ENCODE measurements around the gene MINDY2.

MINDY2 gene

DNA sequence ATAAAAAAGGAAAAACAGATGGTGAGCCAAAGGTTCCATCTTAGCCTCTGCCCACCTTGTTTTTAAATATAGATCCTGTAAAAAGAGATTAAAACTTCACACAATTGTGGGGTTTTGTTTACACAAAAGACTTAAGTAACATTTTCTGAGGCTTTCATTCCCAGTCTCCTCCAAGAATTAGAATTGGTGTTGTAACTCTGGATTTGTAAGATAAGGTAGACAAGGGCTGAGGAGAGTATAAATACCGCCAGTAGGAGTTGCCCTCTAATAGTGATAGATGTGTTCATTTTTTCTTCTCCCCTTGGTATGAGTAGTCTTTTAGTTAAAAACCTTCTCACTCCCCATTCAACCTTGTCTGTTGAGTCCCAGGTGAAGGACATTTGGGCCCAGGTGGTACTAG is 8.5 kb downstream of the MINDY2 start:
- no peak for TF ChIP-seq POLR2AphosphoS5 (IDR thresholded peaks at IDR 0.05; ENCODE audit: low read depth, low read length)
- no peak for TF ChIP-seq FOXP2 (optimal IDR thresholded peaks at IDR 0.05; ENCODE audit: borderline replicate concordance, extremely low read depth, extremely low read length, insufficient read depth)
- no peak for TF ChIP-seq SIN3A (IDR thresholded peaks at IDR 0.05; ENCODE audit: borderline replicate concordance, insufficient read depth, low read length)
- TF ChIP-seq, protein P1, sequence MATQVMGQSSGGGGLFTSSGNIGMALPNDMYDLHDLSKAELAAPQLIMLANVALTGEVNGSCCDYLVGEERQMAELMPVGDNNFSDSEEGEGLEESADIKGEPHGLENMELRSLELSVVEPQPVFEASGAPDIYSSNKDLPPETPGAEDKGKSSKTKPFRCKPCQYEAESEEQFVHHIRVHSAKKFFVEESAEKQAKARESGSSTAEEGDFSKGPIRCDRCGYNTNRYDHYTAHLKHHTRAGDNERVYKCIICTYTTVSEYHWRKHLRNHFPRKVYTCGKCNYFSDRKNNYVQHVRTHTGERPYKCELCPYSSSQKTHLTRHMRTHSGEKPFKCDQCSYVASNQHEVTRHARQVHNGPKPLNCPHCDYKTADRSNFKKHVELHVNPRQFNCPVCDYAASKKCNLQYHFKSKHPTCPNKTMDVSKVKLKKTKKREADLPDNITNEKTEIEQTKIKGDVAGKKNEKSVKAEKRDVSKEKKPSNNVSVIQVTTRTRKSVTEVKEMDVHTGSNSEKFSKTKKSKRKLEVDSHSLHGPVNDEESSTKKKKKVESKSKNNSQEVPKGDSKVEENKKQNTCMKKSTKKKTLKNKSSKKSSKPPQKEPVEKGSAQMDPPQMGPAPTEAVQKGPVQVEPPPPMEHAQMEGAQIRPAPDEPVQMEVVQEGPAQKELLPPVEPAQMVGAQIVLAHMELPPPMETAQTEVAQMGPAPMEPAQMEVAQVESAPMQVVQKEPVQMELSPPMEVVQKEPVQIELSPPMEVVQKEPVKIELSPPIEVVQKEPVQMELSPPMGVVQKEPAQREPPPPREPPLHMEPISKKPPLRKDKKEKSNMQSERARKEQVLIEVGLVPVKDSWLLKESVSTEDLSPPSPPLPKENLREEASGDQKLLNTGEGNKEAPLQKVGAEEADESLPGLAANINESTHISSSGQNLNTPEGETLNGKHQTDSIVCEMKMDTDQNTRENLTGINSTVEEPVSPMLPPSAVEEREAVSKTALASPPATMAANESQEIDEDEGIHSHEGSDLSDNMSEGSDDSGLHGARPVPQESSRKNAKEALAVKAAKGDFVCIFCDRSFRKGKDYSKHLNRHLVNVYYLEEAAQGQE (IDR thresholded peaks at IDR 0.05; ENCODE audit: insufficient read depth in 1 of 2, low read depth in 2 of 2, low read length in 2 of 2): no peak
- TF ChIP-seq TAF1 (IDR thresholded peaks at IDR 0.05; ENCODE audit: borderline replicate concordance, insufficient read depth, low read length): no peak

DNA sequence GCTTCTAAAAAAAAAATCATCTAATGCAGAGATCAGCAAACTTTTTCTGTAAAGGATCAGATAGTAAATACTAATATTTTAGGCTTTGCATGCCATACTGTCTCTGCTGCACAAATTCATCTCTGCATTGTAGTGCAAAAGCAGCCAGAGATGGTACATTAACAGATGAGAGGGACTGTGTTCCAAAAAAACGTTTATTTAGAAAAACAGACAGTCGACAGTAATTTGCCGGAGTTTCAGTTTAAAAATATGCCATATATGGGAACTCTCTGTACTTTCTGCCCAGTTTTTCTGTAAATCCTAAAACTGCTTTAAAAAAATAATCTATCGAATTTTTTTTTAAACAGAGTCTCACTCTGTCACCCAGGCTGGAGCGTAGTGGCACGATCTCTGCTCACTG is 14.3 kb downstream of the MINDY2 start:
- TF ChIP-seq, protein P1 (IDR thresholded peaks at IDR 0.05; ENCODE audit: insufficient read depth in 1 of 2, low read depth in 2 of 2, low read length in 2 of 2): no peak
- no peak for TF ChIP-seq TAF1 (IDR thresholded peaks at IDR 0.05; ENCODE audit: borderline replicate concordance, insufficient read depth, low read length)
- TF ChIP-seq FOXP2 (optimal IDR thresholded peaks at IDR 0.05; ENCODE audit: borderline replicate concordance, extremely low read depth, extremely low read length, insufficient read depth): no peak
- no peak for TF ChIP-seq SIN3A (IDR thresholded peaks at IDR 0.05; ENCODE audit: borderline replicate concordance, insufficient read depth, low read length)
- TF ChIP-seq POLR2AphosphoS5 (IDR thresholded peaks at IDR 0.05; ENCODE audit: low read depth, low read length): no peak

DNA sequence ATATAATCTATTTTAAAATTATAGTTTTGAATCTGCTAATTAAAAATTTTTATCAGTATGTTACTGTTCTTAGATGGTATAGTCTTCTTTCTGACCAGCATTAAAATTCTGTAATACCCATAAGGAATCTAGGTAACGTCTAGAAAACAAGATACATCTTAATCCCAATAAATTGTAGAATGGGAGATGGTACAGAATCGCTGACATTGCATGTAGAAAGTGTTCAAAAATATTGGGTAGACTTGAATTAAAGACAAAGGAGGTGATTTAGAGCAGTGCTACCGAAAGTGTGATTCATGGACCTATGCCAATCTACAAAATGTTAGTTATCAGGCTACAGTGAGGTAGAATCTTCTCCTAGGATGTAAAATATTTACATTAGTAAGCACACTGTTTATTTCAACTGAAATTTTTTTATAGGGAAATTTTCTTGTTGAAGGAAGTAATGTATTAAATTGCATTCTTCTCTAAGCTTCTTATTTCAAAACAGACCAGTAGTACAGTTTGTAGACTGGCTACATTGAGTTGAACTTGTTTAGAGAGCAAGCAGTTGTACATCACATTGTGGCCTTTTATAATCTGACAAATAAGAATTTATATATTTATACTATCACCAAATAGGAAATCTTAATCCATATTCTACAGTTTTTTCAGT is 17.1 kb downstream of the MINDY2 start:
- TF ChIP-seq SIN3A (IDR thresholded peaks at IDR 0.05; ENCODE audit: borderline replicate concordance, insufficient read depth, low read length) (no peak), POLR2AphosphoS5 (IDR thresholded peaks at IDR 0.05; ENCODE audit: low read depth, low read length) (no peak), FOXP2 (optimal IDR thresholded peaks at IDR 0.05; ENCODE audit: borderline replicate concordance, extremely low read depth, extremely low read length, insufficient read depth) (no peak), TAF1 (IDR thresholded peaks at IDR 0.05; ENCODE audit: borderline replicate concordance, insufficient read depth, low read length) (no peak)
- TF ChIP-seq, protein P1 (IDR thresholded peaks at IDR 0.05; ENCODE audit: insufficient read depth in 1 of 2, low read depth in 2 of 2, low read length in 2 of 2): no peak

DNA sequence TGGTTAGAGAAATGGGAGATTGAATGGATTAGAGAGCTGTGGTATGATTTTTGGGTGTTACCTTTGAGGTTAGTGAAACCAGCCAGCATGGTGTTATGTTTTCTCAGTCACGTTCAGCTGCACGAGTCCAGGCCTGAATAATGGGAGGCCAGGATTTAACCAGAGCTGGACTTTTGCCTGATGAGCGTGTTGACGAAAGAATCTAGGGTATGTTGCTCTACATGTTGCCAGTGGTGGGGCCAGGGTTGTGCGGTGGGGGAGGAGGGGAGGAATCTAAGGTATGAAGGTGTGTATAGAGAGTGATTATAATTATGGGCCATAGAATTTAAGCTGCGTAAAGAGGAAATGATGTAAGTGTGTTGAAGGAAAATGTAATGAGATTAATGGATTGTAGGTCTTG is 22.8 kb downstream of the MINDY2 start:
- TF ChIP-seq POLR2AphosphoS5 (IDR thresholded peaks at IDR 0.05; ENCODE audit: low read depth, low read length) (no peak), TAF1 (IDR thresholded peaks at IDR 0.05; ENCODE audit: borderline replicate concordance, insufficient read depth, low read length) (no peak), SIN3A (IDR thresholded peaks at IDR 0.05; ENCODE audit: borderline replicate concordance, insufficient read depth, low read length) (no peak), FOXP2 (optimal IDR thresholded peaks at IDR 0.05; ENCODE audit: borderline replicate concordance, extremely low read depth, extremely low read length, insufficient read depth) (no peak)
- TF ChIP-seq, protein P1 (IDR thresholded peaks at IDR 0.05; ENCODE audit: insufficient read depth in 1 of 2, low read depth in 2 of 2, low read length in 2 of 2): no peak

Measured in PFSK-1 (cell line).